Mucosa of rectum (tissue), 2 donors: Measurements from ENCODE around the gene UPK1A.
A peak's percentile ranks its signal among the peaks of the same experiment; 100 is the strongest.

ENCODE experiments used
- H3K27ac ChIP-seq, 2 donors: one replicate each; pipeline ENCODE4 v1.7.0; 2013; ENCODE audit warnings: inconsistent platforms in 2 of 2, low read depth in 2 of 2, low read length in 2 of 2
- H3K27me3 ChIP-seq, 2 donors: one replicate each; pipeline ENCODE4 v1.7.0; 2013; ENCODE audit warnings: low read length in 2 of 2; ENCODE audit not compliant: control insufficient read depth in 2 of 2, insufficient read depth in 2 of 2
- H3K36me3 ChIP-seq, 2 donors: one replicate each; pipeline ENCODE4 v1.7.0; 2013; ENCODE audit warnings: low read length in 2 of 2; ENCODE audit not compliant: control insufficient read depth in 2 of 2, insufficient read depth in 2 of 2
- H3K4me1 ChIP-seq, 2 donors: one replicate each; pipeline ENCODE4 v1.7.0; 2013; ENCODE audit warnings: low read length in 2 of 2, mild to moderate bottlenecking in 1 of 2; ENCODE audit not compliant: control insufficient read depth in 2 of 2, insufficient read depth in 2 of 2
- H3K4me3 ChIP-seq, 2 donors: one replicate each; pipeline ENCODE4 v1.7.0; 2013; ENCODE audit warnings: low read length in 2 of 2
- H3K9ac ChIP-seq, 2 donors: one replicate each; pipeline ENCODE4 v1.7.0; 2013; ENCODE audit warnings: low read length in 2 of 2, low read depth in 1 of 2, mild to moderate bottlenecking in 1 of 2
- H3K9me3 ChIP-seq, 2 donors: one replicate each; pipeline ENCODE4 v1.7.0; 2013; ENCODE audit warnings: low read length in 2 of 2; ENCODE audit not compliant: control insufficient read depth in 2 of 2
- donor health status: healthy.
- donor health status: Normal muscosa, but diverticular disease.

Gene UPK1A

DNA sequence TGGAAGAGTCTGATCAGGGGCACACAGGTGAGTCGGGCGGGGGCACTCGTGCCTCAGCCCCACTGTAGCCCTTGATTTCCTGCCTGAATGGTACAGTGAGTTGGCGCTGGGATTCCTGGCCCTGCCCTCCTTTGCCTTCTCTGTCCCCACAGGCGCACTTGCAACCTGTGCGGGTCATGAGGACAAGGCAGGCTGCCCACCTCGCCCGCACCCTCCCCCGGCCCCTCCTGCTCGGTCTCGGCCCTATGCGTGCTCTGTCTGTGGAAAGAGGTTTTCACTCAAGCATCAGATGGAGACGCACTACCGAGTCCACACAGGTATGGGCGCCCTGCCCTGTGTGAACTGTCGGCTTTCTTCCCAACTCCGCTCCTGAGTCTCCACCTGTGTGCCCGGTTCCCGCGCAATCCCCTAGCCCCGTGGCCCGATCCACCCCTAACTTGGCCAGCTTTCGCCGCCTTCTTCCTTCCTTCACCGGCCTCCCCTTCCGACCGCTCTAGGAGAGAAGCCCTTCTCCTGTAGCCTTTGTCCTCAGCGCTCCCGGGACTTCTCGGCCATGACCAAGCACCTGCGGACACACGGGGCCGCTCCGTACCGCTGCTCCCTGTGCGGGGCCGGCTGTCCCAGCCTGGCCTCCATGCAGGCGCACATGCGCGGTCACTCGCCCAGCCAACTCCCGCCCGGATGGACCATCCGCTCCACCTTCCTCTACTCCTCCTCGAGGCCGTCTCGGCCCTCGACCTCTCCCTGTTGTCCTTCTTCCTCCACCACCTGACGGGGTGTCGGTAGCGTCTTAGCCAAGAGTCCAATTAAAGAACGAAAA, 49.9 kb downstream of the UPK1A start:
- Histone ChIP-seq H3K9ac (peak overlapping the region; percentile 76 to 80), H3K27me3 (no peaks in the 10 kb centered on the region), H3K9me3 (no peaks in the 10 kb centered on the region), H3K36me3 (peaks cover under 1 to 2% of the 10 kb centered on the region in 2 donors), H3K4me1 (peaks cover 21 to 30% of the 10 kb centered on the region in 2 donors), H3K4me3 (peak overlapping the region; percentile 83 to 88), H3K27ac (peak overlapping the region; percentile 84 to 87)

- Histone ChIP-seq H3K9me3 (no peaks in the 10 kb centered on the region), H3K27me3 (no peaks in the 10 kb centered on the region), H3K4me1 (peaks cover 21 to 30% of the 10 kb centered on the region in 2 donors), H3K27ac (peak overlapping the region; percentile 84 to 87), H3K9ac (peak overlapping the region; percentile 76 to 80), H3K36me3 (peaks cover 6 to 8% of the 10 kb centered on the region in 2 donors), H3K4me3 (peak overlapping the region; percentile 83 to 88)
Observed at GRCh38 chr19:35716801-35717664, 50.7 kb downstream of the UPK1A start.

GRCh38 chr19:35717665-35718344, 51.5 kb downstream of the UPK1A start, which contains the start of gene KMT2B:
TSS of gene KMT2B (plus strand) at chr19:35718003. CDS start at chr19:35718019, 16 bp downstream.
- H3K27ac ChIP-seq = peak within 1 kb of the TSS; percentile 84 to 87
- no peaks in the 10 kb centered on the region for H3K27me3 ChIP-seq
- H3K4me3 ChIP-seq = peak within 1 kb of the TSS; percentile 83 to 88
- H3K4me1 ChIP-seq = peaks cover 21 to 30% of the 10 kb centered on the region in 2 donors
- peaks cover 12 to 16% of the 10 kb centered on the region in 2 donors for H3K36me3 ChIP-seq
- no peaks in the 10 kb centered on the region for H3K9me3 ChIP-seq
- H3K9ac ChIP-seq = peak within 1 kb of the TSS; percentile 76 to 80

DNA sequence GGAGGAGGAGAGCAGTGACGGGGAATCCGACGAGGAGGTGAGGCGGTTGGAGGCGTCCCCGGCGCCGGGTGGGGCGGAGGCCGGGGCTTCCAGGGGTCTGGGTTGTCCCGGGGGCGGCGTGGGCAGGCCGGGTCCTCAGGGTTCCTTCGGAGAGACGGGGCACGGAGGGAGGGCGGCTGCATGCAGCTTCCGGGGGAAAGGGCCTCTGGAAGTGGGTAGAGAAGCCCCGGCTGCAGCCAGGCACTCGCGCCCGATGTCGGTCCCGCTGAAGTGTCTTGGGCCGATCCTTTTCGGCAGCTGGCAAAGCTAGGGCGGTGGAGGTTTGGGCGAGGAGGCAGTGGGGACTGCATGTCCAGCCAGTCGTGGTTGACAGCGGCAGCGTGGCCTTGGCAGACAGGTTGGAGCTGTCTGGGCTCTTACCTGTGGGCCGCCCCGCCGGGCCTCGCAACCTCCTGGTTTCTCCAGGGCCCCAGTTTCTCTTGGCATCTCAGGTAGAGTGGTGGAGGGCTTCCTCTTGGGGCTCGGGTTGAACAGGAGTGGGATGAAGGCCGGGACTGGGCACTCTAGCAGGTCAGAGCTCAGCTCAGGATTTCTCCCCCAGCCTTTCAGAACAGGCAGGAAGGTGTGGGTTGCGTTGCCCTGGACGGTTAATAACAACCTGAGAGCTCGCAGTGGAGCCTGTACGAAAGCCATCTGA, 52.2 kb downstream of the UPK1A start:
- peaks cover 19 to 22% of the 10 kb centered on the region in 2 donors for H3K36me3 ChIP-seq
- peak overlapping the region; percentile 43 to 56 for H3K27ac ChIP-seq
- no peaks in the 10 kb centered on the region for H3K27me3 ChIP-seq
- peaks cover 21 to 30% of the 10 kb centered on the region in 2 donors for H3K4me1 ChIP-seq
- peak overlapping the region; percentile 71 to 77 for H3K9ac ChIP-seq
- H3K4me3 ChIP-seq = peak overlapping the region; percentile 78 to 80
- no peaks in the 10 kb centered on the region for H3K9me3 ChIP-seq

- Histone ChIP-seq H3K4me3 (peak overlapping the region in 1 of 2 donors; percentile 80), H3K9me3 (no peaks in the 10 kb centered on the region), H3K27me3 (no peaks in the 10 kb centered on the region), H3K36me3 (peaks cover 29 to 33% of the 10 kb centered on the region in 2 donors), H3K27ac (no peak overlapping the region), H3K4me1 (peaks cover 21 to 30% of the 10 kb centered on the region in 2 donors), H3K9ac (peak overlapping the region in 1 of 2 donors; percentile 26)
Observed at GRCh38 chr19:35719402-35720162, 53.3 kb downstream of the UPK1A start.

DNA sequence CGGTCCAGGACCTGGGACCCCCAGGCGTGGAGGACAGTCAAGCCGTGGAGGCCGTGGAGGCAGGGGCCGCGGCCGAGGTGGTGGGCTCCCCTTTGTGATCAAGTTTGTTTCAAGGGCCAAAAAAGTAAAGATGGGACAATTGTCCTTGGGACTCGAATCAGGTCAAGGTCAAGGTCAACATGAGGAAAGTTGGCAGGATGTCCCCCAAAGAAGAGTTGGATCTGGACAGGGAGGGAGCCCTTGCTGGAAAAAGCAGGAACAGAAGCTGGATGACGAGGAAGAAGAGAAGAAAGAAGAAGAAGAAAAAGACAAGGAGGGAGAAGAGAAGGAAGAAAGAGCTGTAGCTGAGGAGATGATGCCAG, 53.8 kb downstream of the UPK1A start:
- Histone ChIP-seq H3K27ac (no peak overlapping the region), H3K9ac (no peak overlapping the region), H3K36me3 (peaks cover 35 to 38% of the 10 kb centered on the region in 2 donors), H3K9me3 (no peaks in the 10 kb centered on the region), H3K27me3 (no peaks in the 10 kb centered on the region), H3K4me1 (peaks cover 21 to 28% of the 10 kb centered on the region in 2 donors), H3K4me3 (no peak overlapping the region)

DNA sequence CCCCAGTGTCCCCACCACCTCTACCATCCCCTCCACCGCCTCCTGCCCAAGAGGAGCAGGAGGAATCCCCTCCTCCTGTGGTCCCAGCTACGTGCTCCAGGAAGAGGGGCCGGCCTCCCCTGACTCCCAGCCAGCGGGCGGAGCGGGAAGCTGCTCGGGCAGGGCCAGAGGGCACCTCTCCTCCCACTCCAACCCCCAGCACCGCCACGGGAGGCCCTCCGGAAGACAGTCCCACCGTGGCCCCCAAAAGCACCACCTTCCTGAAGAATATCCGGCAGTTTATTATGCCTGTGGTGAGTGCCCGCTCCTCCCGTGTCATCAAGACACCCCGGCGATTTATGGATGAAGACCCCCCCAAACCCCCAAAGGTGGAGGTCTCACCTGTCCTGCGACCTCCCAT, 54.3 kb downstream of the UPK1A start:
- H3K9ac ChIP-seq = no peak overlapping the region

DNA sequence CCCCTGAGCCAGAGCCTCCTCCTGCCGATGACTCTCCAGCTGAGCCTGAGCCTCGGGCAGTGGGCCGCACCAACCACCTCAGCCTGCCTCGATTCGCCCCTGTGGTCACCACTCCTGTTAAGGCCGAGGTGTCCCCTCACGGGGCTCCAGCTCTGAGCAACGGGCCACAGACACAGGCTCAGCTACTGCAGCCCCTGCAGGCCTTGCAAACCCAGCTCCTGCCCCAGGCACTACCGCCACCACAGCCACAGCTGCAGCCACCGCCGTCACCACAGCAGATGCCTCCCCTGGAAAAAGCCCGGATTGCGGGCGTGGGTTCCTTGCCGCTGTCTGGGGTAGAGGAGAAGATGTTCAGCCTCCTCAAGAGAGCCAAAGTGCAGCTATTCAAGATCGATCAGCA, 55.1 kb downstream of the UPK1A start:
- peaks cover 9 to 16% of the 10 kb centered on the region in 2 donors for H3K4me1 ChIP-seq
- no peak overlapping the region for H3K27ac ChIP-seq
- no peak overlapping the region for H3K9ac ChIP-seq
- peaks cover 47 to 49% of the 10 kb centered on the region in 2 donors for H3K36me3 ChIP-seq
- H3K9me3 ChIP-seq = no peaks in the 10 kb centered on the region
- no peak overlapping the region for H3K4me3 ChIP-seq
- H3K27me3 ChIP-seq = no peaks in the 10 kb centered on the region

More for the DNA sequence above, 54.3 kb downstream of the UPK1A start:
- Histone ChIP-seq H3K27me3 (no peaks in the 10 kb centered on the region), H3K4me1 (peaks cover 16 to 23% of the 10 kb centered on the region in 2 donors), H3K9me3 (no peaks in the 10 kb centered on the region), H3K36me3 (peaks cover 40 to 43% of the 10 kb centered on the region in 2 donors), H3K27ac (no peak overlapping the region), H3K4me3 (no peak overlapping the region)

GRCh38 chr19:35722461-35722860, 56.1 kb downstream of the UPK1A start:
- H3K4me3 ChIP-seq = no peak overlapping the region
- H3K4me1 ChIP-seq = peaks cover 9 to 10% of the 10 kb centered on the region in 2 donors
- peaks cover 56 to 58% of the 10 kb centered on the region in 2 donors for H3K36me3 ChIP-seq

More at GRCh38 chr19:35722461-35722860, 56.1 kb downstream of the UPK1A start:
- Histone ChIP-seq H3K27ac (no peak overlapping the region), H3K9ac (no peak overlapping the region), H3K27me3 (no peaks in the 10 kb centered on the region), H3K9me3 (no peaks in the 10 kb centered on the region)
